ENCODE data around the gene GOLGA3.

DNA sequence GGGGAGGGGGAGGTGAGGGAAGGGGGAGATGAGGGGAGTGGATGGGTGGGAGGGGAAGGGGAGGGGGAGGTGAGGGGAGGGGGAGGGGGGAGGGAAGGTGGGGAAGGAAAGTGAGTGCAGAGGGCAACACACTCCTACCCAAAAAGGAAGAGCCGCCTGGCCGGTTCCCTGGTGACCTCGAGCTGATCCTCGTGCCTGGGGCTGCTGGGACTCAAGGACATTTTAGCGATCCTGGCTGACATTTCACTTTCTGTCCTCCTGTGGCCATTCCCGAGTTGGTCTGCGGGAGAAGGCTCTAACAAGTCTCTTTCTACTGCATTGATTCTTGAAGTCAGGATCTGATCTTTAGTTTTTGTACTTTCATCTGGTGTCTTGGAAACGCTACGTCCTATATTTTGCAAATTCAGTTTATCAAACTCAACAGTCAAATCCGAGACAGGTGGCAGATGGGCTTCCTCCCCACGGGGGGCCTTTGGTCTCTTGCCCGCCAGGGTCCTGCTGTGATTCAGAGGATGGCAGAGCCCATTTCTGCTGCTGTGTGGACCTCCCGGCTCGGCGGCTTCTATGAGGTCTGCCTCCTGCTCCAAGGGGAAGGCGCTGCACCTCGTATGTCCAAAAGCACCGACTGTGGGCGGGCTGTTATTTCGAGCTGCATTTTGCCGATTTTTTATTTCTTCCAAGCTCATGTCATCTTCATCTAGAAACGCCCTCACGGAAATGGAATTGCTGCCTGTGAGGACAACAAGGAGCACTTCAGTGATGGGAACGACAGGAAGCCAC lies 98.9 kb downstream of the GOLGA3 start:
- TF ChIP-seq, protein P1, sequence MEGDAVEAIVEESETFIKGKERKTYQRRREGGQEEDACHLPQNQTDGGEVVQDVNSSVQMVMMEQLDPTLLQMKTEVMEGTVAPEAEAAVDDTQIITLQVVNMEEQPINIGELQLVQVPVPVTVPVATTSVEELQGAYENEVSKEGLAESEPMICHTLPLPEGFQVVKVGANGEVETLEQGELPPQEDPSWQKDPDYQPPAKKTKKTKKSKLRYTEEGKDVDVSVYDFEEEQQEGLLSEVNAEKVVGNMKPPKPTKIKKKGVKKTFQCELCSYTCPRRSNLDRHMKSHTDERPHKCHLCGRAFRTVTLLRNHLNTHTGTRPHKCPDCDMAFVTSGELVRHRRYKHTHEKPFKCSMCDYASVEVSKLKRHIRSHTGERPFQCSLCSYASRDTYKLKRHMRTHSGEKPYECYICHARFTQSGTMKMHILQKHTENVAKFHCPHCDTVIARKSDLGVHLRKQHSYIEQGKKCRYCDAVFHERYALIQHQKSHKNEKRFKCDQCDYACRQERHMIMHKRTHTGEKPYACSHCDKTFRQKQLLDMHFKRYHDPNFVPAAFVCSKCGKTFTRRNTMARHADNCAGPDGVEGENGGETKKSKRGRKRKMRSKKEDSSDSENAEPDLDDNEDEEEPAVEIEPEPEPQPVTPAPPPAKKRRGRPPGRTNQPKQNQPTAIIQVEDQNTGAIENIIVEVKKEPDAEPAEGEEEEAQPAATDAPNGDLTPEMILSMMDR (IDR thresholded peaks at IDR 0.05) = no peak
- TF ChIP-seq POLR2A (IDR thresholded peaks at IDR 0.05) = no peak
